GM12878 (cell line): ENCODE results near the gene TCF25. TPM values are rescaled to one million over a fixed set of nuclear protein-coding genes. Genes with fewer than 3 reads are reported as not detected.
A peak's percentile ranks its signal among the peaks of the same experiment; 100 is the strongest.

Source experiments
- ATAC-seq: fragments of 200-7000 bp; cut with Tn5 transposase; 3 replicates; pipeline ENCODE4 v1.9.1; 2020; ENCODE audit warnings: mild to moderate bottlenecking, moderate library complexity
- BruUV-seq: library from RNA; stranded (reverse); fragments of 400-500 nt; replicated peaks from 2 replicates; lab custom pipeline; 2021; lab: Mats Ljungman, UMichigan
- CTCF ChIA-PET: fragments of 300-600 bp; sonication (Branson Sonifier 250); formaldehyde crosslinking; extraction: SDS; loops from one replicate; lab custom pipeline; 2021; ENCODE audit warnings: inconsistent platforms; lab: Yijun Ruan, JAX
- POLR2A ChIA-PET: fragments of 350-600 bp; formaldehyde crosslinking; extraction: SDS; loops from one replicate; lab custom pipeline; 2021; ENCODE audit warnings: inconsistent platforms; lab: Charles Lee
- RAD21 ChIA-PET: fragments of 300-600 bp; sonication (Branson Sonifier 250); formaldehyde crosslinking; loops from one replicate; lab custom pipeline; 2023; ENCODE audit warnings: antibody characterized with exemption; ENCODE audit not compliant: unreplicated experiment; lab: Charles Lee
- SMC1A ChIA-PET: fragments of 300-600 bp; sonication (Branson Sonifier 250); formaldehyde crosslinking; loops from one replicate; lab custom pipeline; 2023; ENCODE audit not compliant: unreplicated experiment, uncharacterized antibody; lab: Charles Lee
- DNase-seq: peaks from one replicate; pipeline ENCODE4 v3.0.0-alpha.2; 2011; ENCODE audit warnings: low read depth, low spot score
- FAIRE-seq: peaks from 3 replicates; lab custom pipeline; 2011; peaks lifted over from hg19 to GRCh38; lab: Jason Lieb, UNC
- H2AFZ ChIP-seq: 2 replicates; pipeline ENCODE4 v1.6.0; 2011; ENCODE audit warnings: low read depth, low read length, control low read depth; ENCODE audit not compliant: control insufficient read depth
- H3K27ac ChIP-seq: 2 replicates; pipeline ENCODE4 v1.5.1; 2011; ENCODE audit warnings: control low read depth; ENCODE audit not compliant: control insufficient read depth, insufficient read depth
- H3K27me3 ChIP-seq, 2 experiments: replicated peaks in 1 of 2; 2 replicates each; pipeline versions ENCODE4 v1.6.0 to v1.6.1; 2011; ENCODE audit warnings: low read length in 1 of 2; ENCODE audit not compliant: control insufficient read depth in 2 of 2, insufficient read depth in 2 of 2
- H3K36me3 ChIP-seq, 2 experiments: 2 replicates each; pipeline ENCODE4 v1.5.1; 2011; ENCODE audit warnings: low read length in 1 of 2; ENCODE audit not compliant: control insufficient read depth in 2 of 2, insufficient read depth in 2 of 2
- H3K4me1 ChIP-seq: 2 replicates; pipeline ENCODE4 v1.6.1; 2011; ENCODE audit warnings: mild to moderate bottlenecking, low read length, moderate library complexity, mixed read lengths; ENCODE audit not compliant: control insufficient read depth, insufficient read depth
- H3K4me2 ChIP-seq: 2 replicates; pipeline ENCODE4 v1.6.0; 2011; ENCODE audit warnings: control low read depth; ENCODE audit not compliant: control insufficient read depth, insufficient read depth
- H3K4me3 ChIP-seq: fragments of 200-600 bp; sonication (generic); 2 replicates; pipeline ENCODE4 v1.5.1; 2016
- H3K79me2 ChIP-seq: 2 replicates; pipeline ENCODE4 v1.6.0; 2011; ENCODE audit warnings: low read length; ENCODE audit not compliant: control insufficient read depth, insufficient read depth
- H3K9ac ChIP-seq: 2 replicates; pipeline ENCODE4 v1.8.0; 2011; ENCODE audit warnings: low read length, control low read depth, mixed read lengths; ENCODE audit not compliant: control insufficient read depth, insufficient read depth
- H3K9me3 ChIP-seq: replicated peaks from 3 replicates; pipeline ENCODE4 v1.5.1; 2011; ENCODE audit warnings: mild to moderate bottlenecking, low read length; ENCODE audit not compliant: control insufficient read depth, insufficient read depth
- H4K20me1 ChIP-seq: 2 replicates; pipeline ENCODE4 v1.6.0; 2011; ENCODE audit not compliant: control insufficient read depth, insufficient read depth
- CBFB ChIP-seq: IDR thresholded peaks from 2 replicates; pipeline ENCODE4 v1.6.1; 2016; ENCODE audit warnings: antibody characterized with exemption, low read depth
- HCFC1 ChIP-seq: fragments of 150-350 bp; IDR thresholded peaks from 2 replicates; pipeline ENCODE4 v1.6.1; 2014; ENCODE audit warnings: low read length
- NRF1 ChIP-seq: conservative IDR thresholded peaks from 2 replicates; pipeline ENCODE4 v1.6.1; 2011; ENCODE audit warnings: mild to moderate bottlenecking, low read depth, low read length, improper control_type of control experiment
- WGBS: methylation state at CpG from one replicate; pipeline ENCODE4 v1.1.6; 2016; ENCODE audit warnings: low lambda C conversion rate; ENCODE audit not compliant: insufficient replicate concordance, insufficient coverage; ENCODE audit errors: missing lambda C conversion rate; 5-methylcytosine and 5-hydroxymethylcytosine counted together
- in situ Hi-C: fragments of 300-500 bp; cut with MboI; formaldehyde crosslinking; loops from 9 replicates; pipeline ENCODE4 v1.14.3; 2018; ENCODE audit warnings: mixed read lengths
- intact Hi-C: fragments of 100-400 bp; cut with micrococcal nuclease; formaldehyde crosslinking; loops from one replicate; pipeline ENCODE4 v1.14.2; 2022; ENCODE audit not compliant: unreplicated experiment
- polyA plus RNA-seq, 11 experiments: library from polyadenylated mRNA; depleted of rRNA in 4 of 11; unstranded in 6 of 11; stranded (reverse) in 5 of 11; fragments of >200 nt; fragmentation: Nextera tagmentation in 4 of 11; fragmentation: Illumina TruSeq in 1 of 11; extraction: Ambion mirVana in 4 of 11; extraction: Trizol in 1 of 11; gene quantifications; 1 replicate in 1 of 11; 2 replicates in 10 of 11; pipeline versions ENCODE4 v1.2.1 to v1.2.3, GENCODE V29; 2011 to 2016; ENCODE audit warnings: inconsistent platforms in 2 of 11, missing spikeins in 2 of 11, low read depth in 1 of 11
- total RNA-seq, 4 experiments: library from RNA; depleted of rRNA in 3 of 4; stranded (reverse); fragments of >200 nt in 3 of 4; fragmentation: Illumina TruSeq in 1 of 4; extraction: Trizol in 1 of 4; gene quantifications; 2 replicates each; pipeline versions ENCODE4 v1.2.1 to v1.2.3, GENCODE V29; 2013 to 2021
- TF ChIP-seq, protein P1 (sequence below): fragments of 450-650 bp; formaldehyde crosslinking; IDR thresholded peaks from 2 replicates; pipeline ENCODE4 v1.4.0; 2020; ENCODE audit warnings: mild to moderate bottlenecking, moderate library complexity
- TF ChIP-seq, protein P2 (sequence below): fragments of 450-650 bp; IDR thresholded peaks from 2 replicates; pipeline ENCODE4 v1.6.1; 2017; ENCODE audit warnings: low read depth, mild to moderate bottlenecking, moderate library complexity

TCF25 gene
- total and polyA plus RNA-seq, 10 of the 15 experiments (the other 5 are each of a cell fraction or from before 2014, with no cell fraction given), result 8.4 to 130 (median 89.4) TPM

DNA sequence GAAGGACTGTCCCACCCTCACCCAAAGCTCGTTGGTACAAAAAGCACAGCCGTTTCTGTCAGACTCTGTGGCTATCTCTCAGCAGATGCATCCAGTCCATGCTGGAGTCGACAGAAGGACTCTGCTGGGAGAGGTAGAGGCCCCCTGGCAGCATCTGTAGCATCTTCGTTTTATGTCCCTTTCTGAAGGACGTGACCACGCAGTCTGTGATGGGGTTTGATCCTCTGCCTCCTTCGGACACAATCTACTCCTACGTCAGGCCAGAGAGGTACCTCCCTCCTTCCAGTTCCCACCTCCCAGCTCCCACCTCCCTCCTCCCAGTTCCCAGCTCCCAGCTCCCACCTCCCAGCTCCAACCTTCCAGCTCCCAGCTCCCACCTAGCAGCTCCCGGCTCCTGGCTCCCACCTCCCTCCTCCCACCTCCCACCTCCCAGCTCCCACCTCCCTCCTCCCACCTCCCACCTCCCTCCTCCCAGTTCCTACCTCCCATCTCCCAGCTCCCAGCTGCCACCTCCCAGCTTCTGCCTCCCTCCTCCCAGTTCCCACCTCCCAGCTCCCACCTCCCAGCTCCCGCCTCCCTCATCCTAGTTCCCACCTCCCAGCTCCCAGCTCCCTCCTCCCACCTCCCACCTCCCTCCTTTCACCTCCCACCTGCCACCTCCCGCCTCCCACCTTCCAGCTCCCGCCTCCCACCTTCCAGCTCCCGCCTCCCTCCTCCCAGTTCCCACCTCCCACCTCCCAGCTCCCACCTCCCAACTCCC, 33.8 kb downstream of the TCF25 start (continued):
- TF ChIP-seq, protein P1, sequence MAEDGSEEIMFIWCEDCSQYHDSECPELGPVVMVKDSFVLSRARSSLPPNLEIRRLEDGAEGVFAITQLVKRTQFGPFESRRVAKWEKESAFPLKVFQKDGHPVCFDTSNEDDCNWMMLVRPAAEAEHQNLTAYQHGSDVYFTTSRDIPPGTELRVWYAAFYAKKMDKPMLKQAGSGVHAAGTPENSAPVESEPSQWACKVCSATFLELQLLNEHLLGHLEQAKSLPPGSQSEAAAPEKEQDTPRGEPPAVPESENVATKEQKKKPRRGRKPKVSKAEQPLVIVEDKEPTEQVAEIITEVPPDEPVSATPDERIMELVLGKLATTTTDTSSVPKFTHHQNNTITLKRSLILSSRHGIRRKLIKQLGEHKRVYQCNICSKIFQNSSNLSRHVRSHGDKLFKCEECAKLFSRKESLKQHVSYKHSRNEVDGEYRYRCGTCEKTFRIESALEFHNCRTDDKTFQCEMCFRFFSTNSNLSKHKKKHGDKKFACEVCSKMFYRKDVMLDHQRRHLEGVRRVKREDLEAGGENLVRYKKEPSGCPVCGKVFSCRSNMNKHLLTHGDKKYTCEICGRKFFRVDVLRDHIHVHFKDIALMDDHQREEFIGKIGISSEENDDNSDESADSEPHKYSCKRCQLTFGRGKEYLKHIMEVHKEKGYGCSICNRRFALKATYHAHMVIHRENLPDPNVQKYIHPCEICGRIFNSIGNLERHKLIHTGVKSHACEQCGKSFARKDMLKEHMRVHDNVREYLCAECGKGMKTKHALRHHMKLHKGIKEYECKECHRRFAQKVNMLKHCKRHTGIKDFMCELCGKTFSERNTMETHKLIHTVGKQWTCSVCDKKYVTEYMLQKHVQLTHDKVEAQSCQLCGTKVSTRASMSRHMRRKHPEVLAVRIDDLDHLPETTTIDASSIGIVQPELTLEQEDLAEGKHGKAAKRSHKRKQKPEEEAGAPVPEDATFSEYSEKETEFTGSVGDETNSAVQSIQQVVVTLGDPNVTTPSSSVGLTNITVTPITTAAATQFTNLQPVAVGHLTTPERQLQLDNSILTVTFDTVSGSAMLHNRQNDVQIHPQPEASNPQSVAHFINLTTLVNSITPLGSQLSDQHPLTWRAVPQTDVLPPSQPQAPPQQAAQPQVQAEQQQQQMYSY (CRISPR knock-in tag), result no peak

DNA sequence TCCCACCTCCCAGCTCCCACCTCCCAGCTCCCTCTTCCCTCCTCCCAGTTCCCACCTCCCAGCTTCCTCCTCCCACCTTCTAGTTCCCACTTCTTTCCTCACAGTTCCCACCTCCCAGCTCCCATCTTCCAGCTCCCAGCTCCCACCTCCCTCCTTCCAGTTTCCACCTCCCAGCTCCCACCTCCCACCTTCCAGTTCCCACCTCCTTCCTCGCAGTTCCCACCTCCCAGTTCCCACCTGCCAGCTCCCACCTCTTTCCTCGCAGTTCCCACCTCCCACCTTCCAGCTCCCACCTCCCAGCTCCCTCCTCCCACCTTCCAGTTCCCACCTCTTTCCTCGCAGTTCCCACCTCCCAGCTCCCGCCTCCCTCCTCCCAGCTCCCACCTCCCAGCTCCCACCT, 34.8 kb downstream of the TCF25 start:
- SMC1A ChIA-PET, result no interaction called here
- Histone ChIP-seq H3K9ac (no peak overlapping the region), H3K4me1 (no peaks in the 10 kb centered on the region), H4K20me1 (no peaks in the 10 kb centered on the region; the same call in 1 of the 2 replicates), H3K36me3 (peaks cover 13 to 20% of the 10 kb centered on the region in 2 experiments), H3K27ac (no peak overlapping the region), H3K9me3 (no peaks in the 10 kb centered on the region; the same call in 2 of the 3 replicates), H2AFZ (no peak overlapping the region), H3K27me3 (no peaks in the 10 kb centered on the region), H3K4me3 (no peak overlapping the region), H3K79me2 (no peaks in the 10 kb centered on the region), H3K4me2 (no peak overlapping the region)
- no CpG with 5 or more reads among the region's 4 CpGs for WGBS
- TF ChIP-seq HCFC1 (no peak), NRF1 (no peak), CBFB (no peak)
- TF ChIP-seq, protein P2, sequence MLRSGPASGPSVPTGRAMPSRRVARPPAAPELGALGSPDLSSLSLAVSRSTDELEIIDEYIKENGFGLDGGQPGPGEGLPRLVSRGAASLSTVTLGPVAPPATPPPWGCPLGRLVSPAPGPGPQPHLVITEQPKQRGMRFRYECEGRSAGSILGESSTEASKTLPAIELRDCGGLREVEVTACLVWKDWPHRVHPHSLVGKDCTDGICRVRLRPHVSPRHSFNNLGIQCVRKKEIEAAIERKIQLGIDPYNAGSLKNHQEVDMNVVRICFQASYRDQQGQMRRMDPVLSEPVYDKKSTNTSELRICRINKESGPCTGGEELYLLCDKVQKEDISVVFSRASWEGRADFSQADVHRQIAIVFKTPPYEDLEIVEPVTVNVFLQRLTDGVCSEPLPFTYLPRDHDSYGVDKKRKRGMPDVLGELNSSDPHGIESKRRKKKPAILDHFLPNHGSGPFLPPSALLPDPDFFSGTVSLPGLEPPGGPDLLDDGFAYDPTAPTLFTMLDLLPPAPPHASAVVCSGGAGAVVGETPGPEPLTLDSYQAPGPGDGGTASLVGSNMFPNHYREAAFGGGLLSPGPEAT, result peak; percentile 34; the same call in 1 of the 2 replicates
- FAIRE-seq, result no peak
- RAD21 ChIA-PET, result interaction anchor here (2.3 kb wide), 1 partner anchor 48 kb away, joined by 6 read pairs; no protein-coding TSS in a partner anchor
- in situ Hi-C loops, result no loop called here
- BruUV-seq, result no TSS peak
- DNase-seq, result no peak
- no peak for ATAC-seq
- intact Hi-C loops, result no loop called here
- CTCF ChIA-PET, result interaction anchor here (0.6 to 3.0 kb wide), 5 partner anchors 9 to 202 kb away, joined by 3 to 15 read pairs (median 4); partner anchors contain the start of gene MC1R
- POLR2A ChIA-PET, result interaction anchor here (0.6 to 1.0 kb wide), 2 partner anchors 66 to 130 kb away, joined by 4 read pairs; no protein-coding TSS in a partner anchor
